Panc1 (cell line): Measurements from ENCODE around the gene CDC26. TPM values are rescaled to one million over a fixed set of nuclear protein-coding genes. Genes with fewer than 3 reads are reported as not detected.

Experiments used
- ATAC-seq: fragments of 200-7000 bp; cut with Tn5 transposase; 2 replicates; pipeline ENCODE4 v1.9.1; 2020; ENCODE audit warnings: mild to moderate bottlenecking, moderate library complexity
- BruUV-seq: library from RNA; stranded (reverse); fragments of 400-500 nt; replicated peaks from 2 replicates; lab custom pipeline; 2021; lab: Mats Ljungman, UMichigan
- CTCF ChIA-PET: fragments of 300-600 bp; sonication (Branson Sonifier 250); formaldehyde crosslinking; loops from one replicate; lab custom pipeline; 2022; ENCODE audit warnings: antibody characterized with exemption; lab: Charles Lee
- POLR2A ChIA-PET: fragments of 300-600 bp; sonication (Branson Sonifier 250); formaldehyde crosslinking; loops from one replicate; lab custom pipeline; 2022; ENCODE audit warnings: antibody characterized with exemption; lab: Charles Lee
- DNase-seq: peaks from one replicate; pipeline ENCODE4 v3.0.0-alpha.2; 2010; ENCODE audit warnings: low read depth, low spot score
- H3K27ac ChIP-seq: 2 replicates; pipeline ENCODE4 v1.5.1; 2011; ENCODE audit warnings: mild to moderate bottlenecking, low read length, inconsistent platforms
- H3K27me3 ChIP-seq: fragments of 200-500 bp; sonication (Bioruptor generic); 2 replicates; pipeline ENCODE4 v1.6.0; 2014; ENCODE audit warnings: low read length, inconsistent platforms; ENCODE audit not compliant: control insufficient read depth, insufficient read depth
- H3K36me3 ChIP-seq: fragments of 200-500 bp; sonication (Bioruptor generic); 2 replicates; pipeline ENCODE4 v1.5.1; 2014; ENCODE audit warnings: inconsistent platforms, mild to moderate bottlenecking, low read length, moderate library complexity; ENCODE audit not compliant: control insufficient read depth, insufficient read depth
- H3K4me1 ChIP-seq: 2 replicates; pipeline ENCODE4 v1.5.1; 2011; ENCODE audit warnings: inconsistent platforms, mild to moderate bottlenecking, low read length, moderate library complexity; ENCODE audit not compliant: control insufficient read depth, insufficient read depth
- H3K4me3 ChIP-seq, 2 experiments: 2 replicates each; pipeline ENCODE4 v1.5.1; 2011 to 2012; ENCODE audit warnings: low read depth in 2 of 2, low read length in 2 of 2, mild to moderate bottlenecking in 2 of 2, inconsistent platforms in 1 of 2, moderate library complexity in 1 of 2
- H3K9me3 ChIP-seq: fragments of 200-500 bp; sonication (Bioruptor generic); 2 replicates; pipeline ENCODE4 v1.5.1; 2014; ENCODE audit warnings: low read depth, mild to moderate bottlenecking, inconsistent platforms, low read length, moderate library complexity; ENCODE audit not compliant: control insufficient read depth, insufficient read depth
- POLR2AphosphoS5 ChIP-seq: IDR thresholded peaks from 2 replicates; pipeline ENCODE4 v1.6.1; 2012; ENCODE audit warnings: mild to moderate bottlenecking, low read depth, low read length, moderate library complexity
- REST ChIP-seq, 2 experiments: IDR thresholded peaks; 2 replicates each; pipeline ENCODE4 v1.6.1; 2011 to 2012; ENCODE audit warnings: low read depth in 2 of 2, control low read depth in 1 of 2, low read length in 1 of 2, mild to moderate bottlenecking in 1 of 2, moderate library complexity in 1 of 2; ENCODE audit not compliant: insufficient read depth in 1 of 2
- SIN3A ChIP-seq: IDR thresholded peaks from 2 replicates; pipeline ENCODE4 v1.6.1; 2012; ENCODE audit warnings: low read depth, mild to moderate bottlenecking, low read length, moderate library complexity, borderline replicate concordance; ENCODE audit not compliant: insufficient read depth
- TCF7L2 ChIP-seq: IDR thresholded peaks from 2 replicates; pipeline ENCODE4 v1.6.1; 2011; ENCODE audit warnings: mild to moderate bottlenecking, low read depth, low read length, inconsistent platforms
- in situ Hi-C: cut with HindIII; loops from 2 replicates; pipeline ENCODE4 v1.10.0; 2016; ENCODE audit warnings: low sequenced_read_pairs, low pct_unique_long_range_greater_than_20kb
- intact Hi-C: fragments of 100-400 bp; cut with micrococcal nuclease; formaldehyde crosslinking; loops from one replicate; pipeline ENCODE4 v1.10.0; 2022; ENCODE audit not compliant: unreplicated experiment
- total RNA-seq: library from RNA; stranded (reverse); gene quantifications from one replicate; pipeline ENCODE4 v1.2.1, GENCODE V29; 2021; ENCODE audit not compliant: unreplicated experiment
- TF ChIP-seq, protein P1 (sequence below): fragments of 450-650 bp; IDR thresholded peaks from 2 replicates; pipeline ENCODE4 v1.5.1; 2017; ENCODE audit warnings: mild to moderate bottlenecking

The CDC26 gene
- total RNA-seq, 1 experiment from 2014 or later, result 19.4 TPM

DNA sequence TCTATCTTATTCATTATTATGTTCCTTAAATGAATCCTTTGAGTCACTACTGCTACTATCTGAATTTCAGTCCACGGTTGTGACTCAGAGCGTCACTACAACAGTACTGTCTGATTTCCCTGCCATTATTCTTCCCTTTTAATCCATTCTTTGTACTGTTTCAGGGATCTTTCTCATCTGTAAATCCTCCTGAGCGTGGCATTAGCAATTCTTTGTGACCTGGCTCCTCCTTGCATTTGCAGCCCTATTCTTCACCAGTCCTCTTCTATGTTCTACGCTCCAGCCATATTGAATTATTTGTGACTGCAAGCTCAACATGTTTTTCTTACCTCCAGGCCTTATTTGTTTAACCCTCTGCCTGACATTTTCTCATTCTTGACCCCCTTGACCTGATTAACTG, 6.0 kb upstream of the CDC26 start:
- ChIA-PET POLR2A (no interaction called here), CTCF (no interaction called here)
- Histone ChIP-seq H3K27me3 (no peaks in the 10 kb centered on the region), H3K27ac (no peak overlapping the region), H3K4me1 (peaks cover 3% of the 10 kb centered on the region), H3K9me3 (no peaks in the 10 kb centered on the region), H3K4me3 (no peak overlapping the region), H3K36me3 (peaks cover 38% of the 10 kb centered on the region)
- in situ Hi-C loops, result no loop called here
- BruUV-seq, result no TSS peak
- no peak for DNase-seq
- TF ChIP-seq TCF7L2, result no peak
- TF ChIP-seq, protein P1, sequence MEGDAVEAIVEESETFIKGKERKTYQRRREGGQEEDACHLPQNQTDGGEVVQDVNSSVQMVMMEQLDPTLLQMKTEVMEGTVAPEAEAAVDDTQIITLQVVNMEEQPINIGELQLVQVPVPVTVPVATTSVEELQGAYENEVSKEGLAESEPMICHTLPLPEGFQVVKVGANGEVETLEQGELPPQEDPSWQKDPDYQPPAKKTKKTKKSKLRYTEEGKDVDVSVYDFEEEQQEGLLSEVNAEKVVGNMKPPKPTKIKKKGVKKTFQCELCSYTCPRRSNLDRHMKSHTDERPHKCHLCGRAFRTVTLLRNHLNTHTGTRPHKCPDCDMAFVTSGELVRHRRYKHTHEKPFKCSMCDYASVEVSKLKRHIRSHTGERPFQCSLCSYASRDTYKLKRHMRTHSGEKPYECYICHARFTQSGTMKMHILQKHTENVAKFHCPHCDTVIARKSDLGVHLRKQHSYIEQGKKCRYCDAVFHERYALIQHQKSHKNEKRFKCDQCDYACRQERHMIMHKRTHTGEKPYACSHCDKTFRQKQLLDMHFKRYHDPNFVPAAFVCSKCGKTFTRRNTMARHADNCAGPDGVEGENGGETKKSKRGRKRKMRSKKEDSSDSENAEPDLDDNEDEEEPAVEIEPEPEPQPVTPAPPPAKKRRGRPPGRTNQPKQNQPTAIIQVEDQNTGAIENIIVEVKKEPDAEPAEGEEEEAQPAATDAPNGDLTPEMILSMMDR, result no peak
- no peak for TF ChIP-seq SIN3A
- no peak for TF ChIP-seq POLR2AphosphoS5
- no peak for TF ChIP-seq REST (IDR thresholded peaks at IDR 0.05; ENCODE audit: insufficient read depth in 1 of 2, low read depth in 2 of 2, low read length in 1 of 2)
- ATAC-seq, result no peak
- intact Hi-C loops, result no loop called here

DNA sequence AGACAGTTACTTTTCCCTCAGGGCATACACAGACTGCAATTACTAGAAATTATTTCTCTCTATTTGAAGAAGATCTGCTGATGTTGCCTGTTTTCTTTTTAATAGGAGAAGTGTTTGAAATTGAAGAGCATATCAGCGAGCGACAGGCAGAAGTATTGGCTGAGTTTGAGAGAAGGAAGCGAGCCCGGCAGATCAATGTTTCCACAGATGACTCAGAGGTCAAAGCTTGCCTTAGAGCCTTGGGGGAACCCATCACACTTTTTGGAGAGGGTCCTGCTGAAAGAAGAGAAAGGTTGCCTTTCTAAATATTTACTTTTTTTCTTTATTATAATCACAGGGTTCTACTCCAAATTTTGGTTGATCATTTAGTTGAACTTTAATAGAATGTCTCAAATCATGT, 3.5 kb upstream of the CDC26 start:
- ChIA-PET CTCF (no interaction called here), POLR2A (no interaction called here)
- TF ChIP-seq SIN3A, result no peak
- no peak for TF ChIP-seq TCF7L2
- TF ChIP-seq REST (IDR thresholded peaks at IDR 0.05; ENCODE audit: insufficient read depth in 1 of 2, low read depth in 2 of 2, low read length in 1 of 2), result no peak
- TF ChIP-seq, protein P1, result no peak
- TF ChIP-seq POLR2AphosphoS5, result no peak
- ATAC-seq (no peak), DNase-seq (no peak)
- no peaks in the 10 kb centered on the region for H3K27me3 ChIP-seq
- H3K27ac ChIP-seq, result no peak overlapping the region
- no peak overlapping the region for H3K4me3 ChIP-seq
- in situ Hi-C loops, result no loop called here
- BruUV-seq, result no TSS peak
- no peaks in the 10 kb centered on the region for H3K9me3 ChIP-seq
- H3K4me1 ChIP-seq, result peaks cover 6% of the 10 kb centered on the region
- peaks cover 35% of the 10 kb centered on the region for H3K36me3 ChIP-seq
- intact Hi-C loops, result no loop called here
